Astrocyte (in vitro differentiated cells and primary cell): ENCODE data around the gene CHFR. TPM values are rescaled to one million over a fixed set of nuclear protein-coding genes. Genes with fewer than 3 reads are reported as not detected.

Experiments used
- DNase-seq: peaks from one replicate; pipeline ENCODE4 v3.0.0-alpha.2; 2010; ENCODE audit warnings: low read depth
- FAIRE-seq: peaks from 2 replicates; lab custom pipeline; 2011; peaks lifted over from hg19 to GRCh38; lab: Jason Lieb, UNC
- H2AFZ ChIP-seq: 2 replicates; pipeline ENCODE4 v1.6.0; 2012; ENCODE audit warnings: low read depth, low read length, inconsistent platforms
- H3K27ac ChIP-seq: 2 replicates; pipeline ENCODE4 v1.5.1; 2011; ENCODE audit warnings: low read depth, low read length, inconsistent platforms
- H3K27me3 ChIP-seq: 2 replicates; pipeline ENCODE4 v1.6.0; 2011; ENCODE audit warnings: low read length, inconsistent platforms; ENCODE audit not compliant: insufficient read depth
- H3K36me3 ChIP-seq: 2 replicates; pipeline ENCODE4 v1.5.1; 2011; ENCODE audit warnings: low read length, inconsistent platforms; ENCODE audit not compliant: insufficient read depth
- H3K4me1 ChIP-seq: 2 replicates; pipeline ENCODE4 v1.5.1; 2011; ENCODE audit warnings: low read length, inconsistent platforms; ENCODE audit not compliant: insufficient read depth
- H3K4me2 ChIP-seq: 2 replicates; pipeline ENCODE4 v1.6.0; 2012; ENCODE audit warnings: low read length, inconsistent platforms
- H3K4me3 ChIP-seq: 2 replicates; pipeline ENCODE4 v1.5.1; 2011; ENCODE audit warnings: low read depth, mild to moderate bottlenecking, low read length, inconsistent platforms; ENCODE audit not compliant: insufficient read depth
- H3K79me2 ChIP-seq: 2 replicates; pipeline ENCODE4 v1.6.0; 2012; ENCODE audit warnings: mild to moderate bottlenecking, low read length, inconsistent platforms; ENCODE audit not compliant: insufficient read depth
- H3K9ac ChIP-seq: 2 replicates; pipeline ENCODE4 v1.6.0; 2012; ENCODE audit warnings: mild to moderate bottlenecking, low read length, inconsistent platforms
- H3K9me3 ChIP-seq: 2 replicates; pipeline ENCODE4 v1.5.1; 2012; ENCODE audit warnings: low read depth, mild to moderate bottlenecking, low read length, inconsistent platforms; ENCODE audit not compliant: insufficient read depth
- H4K20me1 ChIP-seq: 2 replicates; pipeline ENCODE4 v1.6.0; 2012; ENCODE audit warnings: low read length, inconsistent platforms; ENCODE audit not compliant: insufficient read depth
- H3K27ac Mint-ChIP-seq: one replicate; pipeline ENCODE4 v1.8.0; 2021; ENCODE audit warnings: mild to moderate bottlenecking, mixed read lengths; ENCODE audit not compliant: unreplicated experiment
- H3K27me3 Mint-ChIP-seq: one replicate; pipeline ENCODE4 v1.8.0; 2021; ENCODE audit warnings: low read depth, mixed read lengths; ENCODE audit not compliant: unreplicated experiment
- H3K36me3 Mint-ChIP-seq: one replicate; pipeline ENCODE4 v1.8.0; 2021; ENCODE audit warnings: low read depth, mixed read lengths; ENCODE audit not compliant: unreplicated experiment
- H3K4me1 Mint-ChIP-seq: one replicate; pipeline ENCODE4 v1.8.0; 2021; ENCODE audit warnings: low read depth, mixed read lengths; ENCODE audit not compliant: unreplicated experiment
- H3K4me3 Mint-ChIP-seq: one replicate; pipeline ENCODE4 v1.8.0; 2021; ENCODE audit warnings: mild to moderate bottlenecking, moderate library complexity, mixed read lengths; ENCODE audit not compliant: unreplicated experiment
- H3K9me3 Mint-ChIP-seq: one replicate; pipeline ENCODE4 v1.8.0; 2021; ENCODE audit warnings: mild to moderate bottlenecking, mixed read lengths; ENCODE audit not compliant: unreplicated experiment
- EZH2 ChIP-seq: IDR thresholded peaks from 2 replicates; pipeline ENCODE4 v1.6.1; 2012; ENCODE audit warnings: mild to moderate bottlenecking, low read length, inconsistent platforms; ENCODE audit not compliant: insufficient read depth
- total RNA-seq: library from RNA; stranded (reverse); gene quantifications from 2 replicates; pipeline ENCODE4 v1.2.1, GENCODE V29; 2021
- TF ChIP-seq, protein P1 (sequence below): IDR thresholded peaks from 2 replicates; pipeline ENCODE4 v1.5.1; 2011; ENCODE audit warnings: low read depth, mild to moderate bottlenecking, inconsistent platforms, low read length, moderate library complexity; ENCODE audit not compliant: insufficient read depth

The CHFR gene
- total RNA-seq, 1 donor from 2014 or later = 66.6 TPM

DNA sequence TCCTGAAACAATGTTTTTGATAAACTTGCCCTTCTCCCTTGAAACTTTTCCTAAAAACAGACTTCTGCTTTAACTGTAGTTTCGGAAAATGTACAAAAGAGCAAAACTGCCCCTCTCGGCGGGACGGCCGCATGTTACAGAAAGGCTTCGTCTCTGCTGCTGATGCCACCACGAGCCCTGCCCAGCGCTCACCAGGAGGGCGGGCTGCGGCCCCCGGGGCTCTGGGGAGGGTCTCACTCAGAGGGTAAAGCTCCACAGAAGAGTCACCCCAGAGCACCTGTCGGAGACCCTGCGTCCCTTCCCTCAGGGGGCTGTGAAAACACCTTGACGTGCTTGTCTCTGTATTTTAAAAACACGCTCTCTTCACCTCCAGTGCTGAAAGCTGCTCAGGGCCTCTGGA is 46.3 kb downstream of the CHFR start:
- H3K4me1 ChIP-seq = no peaks in the 10 kb centered on the region
- TF ChIP-seq, protein P1, sequence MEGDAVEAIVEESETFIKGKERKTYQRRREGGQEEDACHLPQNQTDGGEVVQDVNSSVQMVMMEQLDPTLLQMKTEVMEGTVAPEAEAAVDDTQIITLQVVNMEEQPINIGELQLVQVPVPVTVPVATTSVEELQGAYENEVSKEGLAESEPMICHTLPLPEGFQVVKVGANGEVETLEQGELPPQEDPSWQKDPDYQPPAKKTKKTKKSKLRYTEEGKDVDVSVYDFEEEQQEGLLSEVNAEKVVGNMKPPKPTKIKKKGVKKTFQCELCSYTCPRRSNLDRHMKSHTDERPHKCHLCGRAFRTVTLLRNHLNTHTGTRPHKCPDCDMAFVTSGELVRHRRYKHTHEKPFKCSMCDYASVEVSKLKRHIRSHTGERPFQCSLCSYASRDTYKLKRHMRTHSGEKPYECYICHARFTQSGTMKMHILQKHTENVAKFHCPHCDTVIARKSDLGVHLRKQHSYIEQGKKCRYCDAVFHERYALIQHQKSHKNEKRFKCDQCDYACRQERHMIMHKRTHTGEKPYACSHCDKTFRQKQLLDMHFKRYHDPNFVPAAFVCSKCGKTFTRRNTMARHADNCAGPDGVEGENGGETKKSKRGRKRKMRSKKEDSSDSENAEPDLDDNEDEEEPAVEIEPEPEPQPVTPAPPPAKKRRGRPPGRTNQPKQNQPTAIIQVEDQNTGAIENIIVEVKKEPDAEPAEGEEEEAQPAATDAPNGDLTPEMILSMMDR = no peak
- no peak for TF ChIP-seq EZH2
- H4K20me1 ChIP-seq = peaks cover 13% of the 10 kb centered on the region
- no peak overlapping the region for H3K9ac ChIP-seq
- Mint-ChIP-seq H3K27ac (no peak overlapping the region), H3K4me3 (no peak overlapping the region), H3K9me3 (no peaks in the 10 kb centered on the region), H3K27me3 (no peaks in the 10 kb centered on the region), H3K36me3 (peaks cover 25% of the 10 kb centered on the region), H3K4me1 (no peaks in the 10 kb centered on the region)
- no peak for FAIRE-seq
- no peaks in the 10 kb centered on the region for H3K79me2 ChIP-seq
- H3K36me3 ChIP-seq = peaks cover 23% of the 10 kb centered on the region
- no peak overlapping the region for H3K4me3 ChIP-seq
- H3K4me2 ChIP-seq = no peak overlapping the region
- no peak overlapping the region for H2AFZ ChIP-seq
- DNase-seq = no peak
- H3K9me3 ChIP-seq = no peaks in the 10 kb centered on the region
- no peak overlapping the region for H3K27ac ChIP-seq
- H3K27me3 ChIP-seq = no peaks in the 10 kb centered on the region

DNA sequence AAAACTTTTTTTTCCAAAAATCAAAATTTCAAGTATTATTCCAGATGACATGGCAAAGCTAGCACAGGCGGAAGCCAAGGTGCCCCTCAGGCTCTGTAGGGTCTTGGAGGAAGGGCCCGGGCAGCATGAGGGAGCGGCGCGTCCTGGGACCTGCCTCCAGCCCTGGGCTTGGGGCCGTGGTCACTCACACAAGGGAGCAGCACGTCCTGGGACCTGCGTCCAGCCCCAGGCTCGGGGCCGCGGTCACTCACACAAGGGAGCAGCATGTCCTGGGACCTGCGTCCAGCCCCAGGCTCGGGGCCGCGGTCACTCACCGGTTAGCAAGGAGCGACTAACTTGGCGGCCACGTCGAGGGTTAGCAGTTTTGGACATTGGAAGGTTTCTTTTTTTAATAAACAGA is 46.9 kb downstream of the CHFR start:
- H4K20me1 ChIP-seq = peaks cover 13% of the 10 kb centered on the region
- H3K36me3 Mint-ChIP-seq = peaks cover 24% of the 10 kb centered on the region
- H2AFZ ChIP-seq = no peak overlapping the region
- H3K4me3 Mint-ChIP-seq = no peak overlapping the region
- H3K36me3 ChIP-seq = peaks cover 18% of the 10 kb centered on the region
- no peak overlapping the region for H3K9ac ChIP-seq
- H3K4me1 Mint-ChIP-seq = no peaks in the 10 kb centered on the region
- no peaks in the 10 kb centered on the region for H3K27me3 ChIP-seq
- no peaks in the 10 kb centered on the region for H3K9me3 ChIP-seq
- no peak for TF ChIP-seq EZH2
- TF ChIP-seq, protein P1 = no peak
- no peak for DNase-seq
- H3K79me2 ChIP-seq = no peaks in the 10 kb centered on the region
- no peak overlapping the region for H3K27ac ChIP-seq
- H3K27ac Mint-ChIP-seq = no peak overlapping the region
- H3K4me1 ChIP-seq = no peaks in the 10 kb centered on the region
- no peak overlapping the region for H3K4me2 ChIP-seq
- no peaks in the 10 kb centered on the region for H3K27me3 Mint-ChIP-seq
- H3K9me3 Mint-ChIP-seq = no peaks in the 10 kb centered on the region
- H3K4me3 ChIP-seq = no peak overlapping the region
- FAIRE-seq = no peak

DNA sequence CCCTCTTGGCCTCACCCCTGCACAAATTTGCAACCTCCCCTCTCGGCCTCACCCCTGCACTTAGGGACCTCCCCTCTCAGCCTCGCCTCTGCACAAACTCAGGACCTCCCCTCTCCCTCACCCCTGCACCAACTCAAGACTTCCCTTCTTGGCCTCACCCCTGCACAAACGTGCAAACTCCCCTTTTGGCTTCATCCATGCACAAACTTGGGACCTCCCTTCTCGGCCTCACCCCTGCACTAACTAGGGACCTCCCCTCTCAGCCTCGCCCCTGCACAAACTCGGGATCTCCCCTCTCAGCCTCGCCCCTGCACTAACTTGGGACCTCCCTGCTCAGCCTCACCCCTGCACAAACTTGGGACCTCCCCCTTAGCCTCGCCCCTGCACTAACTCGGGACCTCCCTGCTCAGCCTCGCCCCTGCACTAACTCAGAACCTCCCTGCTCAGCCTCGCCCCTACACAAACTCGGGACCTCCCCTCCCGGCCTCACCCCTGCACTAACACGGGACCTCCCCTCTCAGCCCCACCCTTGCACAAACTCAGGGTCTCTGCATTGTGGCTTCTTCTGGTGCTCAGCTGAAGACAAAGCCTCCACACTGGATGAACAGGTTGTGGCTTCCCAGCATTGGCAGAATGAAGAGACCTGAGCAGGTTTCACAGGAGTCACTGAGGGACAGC is 47.7 kb downstream of the CHFR start:
- Histone ChIP-seq H3K27ac (no peak overlapping the region), H3K36me3 (peaks cover 16% of the 10 kb centered on the region), H3K4me1 (no peaks in the 10 kb centered on the region), H3K27me3 (no peaks in the 10 kb centered on the region), H3K9ac (no peak overlapping the region), H2AFZ (no peak overlapping the region), H3K4me2 (no peak overlapping the region), H3K9me3 (no peaks in the 10 kb centered on the region), H4K20me1 (peaks cover 19% of the 10 kb centered on the region), H3K79me2 (peaks cover 3% of the 10 kb centered on the region), H3K4me3 (no peak overlapping the region)
- Mint-ChIP-seq H3K4me3 (no peak overlapping the region), H3K9me3 (no peaks in the 10 kb centered on the region), H3K27ac (no peak overlapping the region), H3K4me1 (no peaks in the 10 kb centered on the region), H3K36me3 (peaks cover 27% of the 10 kb centered on the region), H3K27me3 (no peaks in the 10 kb centered on the region)
- no peak for TF ChIP-seq EZH2
- TF ChIP-seq, protein P1 = no peak
- DNase-seq (no peak), FAIRE-seq (no peak)
